Measurements from ENCODE around the gene CHD9NB.
A peak's percentile ranks its signal among the peaks of the same experiment; 100 is the strongest.

CHD9NB gene

DNA sequence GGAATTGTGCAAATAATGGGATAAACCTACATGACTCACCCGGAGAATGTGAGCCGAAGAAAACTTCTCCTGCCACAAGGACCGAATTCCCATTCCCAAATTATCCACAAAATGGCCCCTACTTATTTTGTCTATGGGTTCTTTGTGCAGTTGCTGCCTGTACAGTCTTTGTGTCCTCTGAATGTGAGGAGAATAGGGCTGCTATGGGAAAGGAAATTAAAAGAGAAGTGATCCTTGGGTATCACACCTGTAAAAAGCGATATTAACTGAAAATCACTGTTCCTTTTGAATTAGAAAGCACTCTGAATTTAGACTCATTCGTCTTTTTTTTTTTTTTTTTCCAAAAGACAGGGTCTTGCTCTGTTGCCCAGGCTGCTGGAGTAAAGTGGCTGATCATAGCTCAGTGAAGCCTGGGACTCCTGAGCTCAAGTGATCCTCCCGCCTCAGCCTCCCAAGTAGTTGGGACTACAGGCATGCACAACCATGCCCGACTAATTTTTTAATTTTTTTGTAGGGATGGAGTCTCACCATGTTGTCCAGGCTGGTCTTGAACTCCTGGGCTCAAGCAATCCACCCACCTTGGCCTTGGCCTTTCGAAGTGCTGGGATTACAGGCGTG, 47.5 kb upstream of the CHD9NB start (continued):
- TF ChIP-seq ZC3H10 (CRISPR knock-in tag; IDR thresholded peaks at IDR 0.05) (no peak), ZNF565 (CRISPR knock-in tag; conservative IDR thresholded peaks at IDR 0.05; ENCODE audit: low read depth) (no peak), ZNF70 (CRISPR knock-in tag; IDR thresholded peaks at IDR 0.05) (no peak), CSDC2 (CRISPR knock-in tag; IDR thresholded peaks at IDR 0.05) (no peak), ZNF8 (CRISPR knock-in tag; IDR thresholded peaks at IDR 0.05) (no peak), BACH2 (CRISPR knock-in tag; IDR thresholded peaks at IDR 0.05; ENCODE audit: borderline replicate concordance) (no peak), PPARA (CRISPR knock-in tag; IDR thresholded peaks at IDR 0.05; ENCODE audit: borderline replicate concordance) (no peak)
- TF ChIP-seq, protein P1, sequence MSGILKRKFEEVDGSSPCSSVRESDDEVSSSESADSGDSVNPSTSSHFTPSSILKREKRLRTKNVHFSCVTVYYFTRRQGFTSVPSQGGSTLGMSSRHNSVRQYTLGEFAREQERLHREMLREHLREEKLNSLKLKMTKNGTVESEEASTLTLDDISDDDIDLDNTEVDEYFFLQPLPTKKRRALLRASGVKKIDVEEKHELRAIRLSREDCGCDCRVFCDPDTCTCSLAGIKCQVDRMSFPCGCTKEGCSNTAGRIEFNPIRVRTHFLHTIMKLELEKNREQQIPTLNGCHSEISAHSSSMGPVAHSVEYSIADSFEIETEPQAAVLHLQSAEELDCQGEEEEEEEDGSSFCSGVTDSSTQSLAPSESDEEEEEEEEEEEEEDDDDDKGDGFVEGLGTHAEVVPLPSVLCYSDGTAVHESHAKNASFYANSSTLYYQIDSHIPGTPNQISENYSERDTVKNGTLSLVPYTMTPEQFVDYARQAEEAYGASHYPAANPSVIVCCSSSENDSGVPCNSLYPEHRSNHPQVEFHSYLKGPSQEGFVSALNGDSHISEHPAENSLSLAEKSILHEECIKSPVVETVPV (CRISPR knock-in tag; IDR thresholded peaks at IDR 0.05) = no peak
- TF ChIP-seq, protein P2, sequence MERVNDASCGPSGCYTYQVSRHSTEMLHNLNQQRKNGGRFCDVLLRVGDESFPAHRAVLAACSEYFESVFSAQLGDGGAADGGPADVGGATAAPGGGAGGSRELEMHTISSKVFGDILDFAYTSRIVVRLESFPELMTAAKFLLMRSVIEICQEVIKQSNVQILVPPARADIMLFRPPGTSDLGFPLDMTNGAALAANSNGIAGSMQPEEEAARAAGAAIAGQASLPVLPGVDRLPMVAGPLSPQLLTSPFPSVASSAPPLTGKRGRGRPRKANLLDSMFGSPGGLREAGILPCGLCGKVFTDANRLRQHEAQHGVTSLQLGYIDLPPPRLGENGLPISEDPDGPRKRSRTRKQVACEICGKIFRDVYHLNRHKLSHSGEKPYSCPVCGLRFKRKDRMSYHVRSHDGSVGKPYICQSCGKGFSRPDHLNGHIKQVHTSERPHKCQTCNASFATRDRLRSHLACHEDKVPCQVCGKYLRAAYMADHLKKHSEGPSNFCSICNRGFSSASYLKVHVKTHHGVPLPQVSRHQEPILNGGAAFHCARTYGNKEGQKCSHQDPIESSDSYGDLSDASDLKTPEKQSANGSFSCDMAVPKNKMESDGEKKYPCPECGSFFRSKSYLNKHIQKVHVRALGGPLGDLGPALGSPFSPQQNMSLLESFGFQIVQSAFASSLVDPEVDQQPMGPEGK (CRISPR knock-in tag; IDR thresholded peaks at IDR 0.05; ENCODE audit: borderline replicate concordance) = no peak

DNA sequence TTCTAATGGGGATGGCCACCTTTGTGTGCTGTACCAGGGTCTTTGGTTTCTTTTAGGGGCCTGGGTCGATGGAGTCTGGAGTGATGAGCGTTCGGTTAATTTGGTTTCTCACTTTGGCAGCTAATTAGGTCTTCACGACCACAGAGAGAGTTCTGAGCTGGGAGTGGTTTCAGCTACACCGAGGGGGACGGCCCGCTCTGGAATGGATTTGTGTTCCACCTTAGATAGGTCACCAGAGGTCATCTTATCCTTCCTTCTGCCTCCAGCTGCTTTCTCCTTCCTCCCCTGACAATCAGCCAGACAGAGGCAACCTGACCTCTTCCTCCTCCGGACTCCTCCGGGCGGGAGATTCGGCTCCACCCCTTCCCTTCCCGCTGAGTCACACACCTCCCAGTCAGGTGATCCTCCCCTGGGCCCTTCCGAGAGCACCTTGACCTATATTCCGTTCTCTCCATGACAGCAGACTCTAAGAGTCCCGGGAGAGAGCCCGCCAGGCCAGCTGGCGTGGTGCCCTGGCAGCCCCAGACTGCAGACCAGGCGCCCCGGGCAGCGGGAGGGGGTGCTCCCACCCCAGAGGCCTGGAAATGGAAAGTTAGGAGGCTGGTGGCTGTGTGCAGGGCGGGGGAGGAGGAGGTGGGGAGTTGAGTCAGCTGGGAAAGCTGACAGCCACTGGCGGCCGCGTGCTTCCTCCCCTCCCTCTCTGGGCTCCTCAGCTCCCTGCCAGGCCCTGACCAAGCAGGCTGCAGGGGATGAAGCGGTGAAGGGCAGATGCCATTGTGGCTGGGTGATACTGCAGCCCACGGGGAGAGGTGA, 46.8 kb upstream of the CHD9NB start:
- peak; percentile 85 for ATAC-seq
- TF ChIP-seq ZFP30 (CRISPR knock-in tag; IDR thresholded peaks at IDR 0.05) = no peak
- TF ChIP-seq ZNF565 (CRISPR knock-in tag; conservative IDR thresholded peaks at IDR 0.05; ENCODE audit: low read depth) = no peak
- TF ChIP-seq BACH2 (CRISPR knock-in tag; IDR thresholded peaks at IDR 0.05; ENCODE audit: borderline replicate concordance) = no peak
- TF ChIP-seq, protein P3, sequence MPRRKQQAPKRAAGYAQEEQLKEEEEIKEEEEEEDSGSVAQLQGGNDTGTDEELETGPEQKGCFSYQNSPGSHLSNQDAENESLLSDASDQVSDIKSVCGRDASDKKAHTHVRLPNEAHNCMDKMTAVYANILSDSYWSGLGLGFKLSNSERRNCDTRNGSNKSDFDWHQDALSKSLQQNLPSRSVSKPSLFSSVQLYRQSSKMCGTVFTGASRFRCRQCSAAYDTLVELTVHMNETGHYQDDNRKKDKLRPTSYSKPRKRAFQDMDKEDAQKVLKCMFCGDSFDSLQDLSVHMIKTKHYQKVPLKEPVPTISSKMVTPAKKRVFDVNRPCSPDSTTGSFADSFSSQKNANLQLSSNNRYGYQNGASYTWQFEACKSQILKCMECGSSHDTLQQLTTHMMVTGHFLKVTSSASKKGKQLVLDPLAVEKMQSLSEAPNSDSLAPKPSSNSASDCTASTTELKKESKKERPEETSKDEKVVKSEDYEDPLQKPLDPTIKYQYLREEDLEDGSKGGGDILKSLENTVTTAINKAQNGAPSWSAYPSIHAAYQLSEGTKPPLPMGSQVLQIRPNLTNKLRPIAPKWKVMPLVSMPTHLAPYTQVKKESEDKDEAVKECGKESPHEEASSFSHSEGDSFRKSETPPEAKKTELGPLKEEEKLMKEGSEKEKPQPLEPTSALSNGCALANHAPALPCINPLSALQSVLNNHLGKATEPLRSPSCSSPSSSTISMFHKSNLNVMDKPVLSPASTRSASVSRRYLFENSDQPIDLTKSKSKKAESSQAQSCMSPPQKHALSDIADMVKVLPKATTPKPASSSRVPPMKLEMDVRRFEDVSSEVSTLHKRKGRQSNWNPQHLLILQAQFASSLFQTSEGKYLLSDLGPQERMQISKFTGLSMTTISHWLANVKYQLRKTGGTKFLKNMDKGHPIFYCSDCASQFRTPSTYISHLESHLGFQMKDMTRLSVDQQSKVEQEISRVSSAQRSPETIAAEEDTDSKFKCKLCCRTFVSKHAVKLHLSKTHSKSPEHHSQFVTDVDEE (CRISPR knock-in tag; IDR thresholded peaks at IDR 0.05) = 0 out of 2 replicates have a peak, but pooled peaks have one; percentile 27
- no peak for TF ChIP-seq ESRRG (CRISPR knock-in tag; IDR thresholded peaks at IDR 0.05)
- TF ChIP-seq, protein P4, sequence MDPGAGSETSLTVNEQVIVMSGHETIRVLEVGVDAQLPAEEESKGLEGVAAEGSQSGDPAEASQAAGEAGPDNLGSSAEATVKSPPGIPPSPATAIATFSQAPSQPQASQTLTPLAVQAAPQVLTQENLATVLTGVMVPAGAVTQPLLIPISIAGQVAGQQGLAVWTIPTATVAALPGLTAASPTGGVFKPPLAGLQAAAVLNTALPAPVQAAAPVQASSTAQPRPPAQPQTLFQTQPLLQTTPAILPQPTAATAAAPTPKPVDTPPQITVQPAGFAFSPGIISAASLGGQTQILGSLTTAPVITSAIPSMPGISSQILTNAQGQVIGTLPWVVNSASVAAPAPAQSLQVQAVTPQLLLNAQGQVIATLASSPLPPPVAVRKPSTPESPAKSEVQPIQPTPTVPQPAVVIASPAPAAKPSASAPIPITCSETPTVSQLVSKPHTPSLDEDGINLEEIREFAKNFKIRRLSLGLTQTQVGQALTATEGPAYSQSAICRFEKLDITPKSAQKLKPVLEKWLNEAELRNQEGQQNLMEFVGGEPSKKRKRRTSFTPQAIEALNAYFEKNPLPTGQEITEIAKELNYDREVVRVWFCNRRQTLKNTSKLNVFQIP (CRISPR knock-in tag; IDR thresholded peaks at IDR 0.05; ENCODE audit: borderline replicate concordance, low read depth) = no peak
- TF ChIP-seq, protein P2 (CRISPR knock-in tag; IDR thresholded peaks at IDR 0.05; ENCODE audit: borderline replicate concordance) = peak; percentile 48; the same call in 1 of the 2 replicates
- TF ChIP-seq SNAI2 (CRISPR knock-in tag; IDR thresholded peaks at IDR 0.05) = no peak
- peak; percentile 88 for TF ChIP-seq ZFP3 (CRISPR knock-in tag; IDR thresholded peaks at IDR 0.05)
- no peak for TF ChIP-seq ARNTL (CRISPR knock-in tag; IDR thresholded peaks at IDR 0.05; ENCODE audit: borderline replicate concordance, low read depth)
- TF ChIP-seq ZNF70 (CRISPR knock-in tag; IDR thresholded peaks at IDR 0.05) = no peak
- 0 out of 2 replicates have a peak, but pooled peaks have one; percentile 8 for TF ChIP-seq ISL1 (CRISPR knock-in tag; IDR thresholded peaks at IDR 0.05)
- no peak for TF ChIP-seq TOX (CRISPR knock-in tag; IDR thresholded peaks at IDR 0.05; ENCODE audit: borderline replicate concordance)
- peak; percentile 77 for TF ChIP-seq TCF4 (CRISPR knock-in tag; IDR thresholded peaks at IDR 0.05; ENCODE audit: borderline replicate concordance)
- TF ChIP-seq, protein P5, sequence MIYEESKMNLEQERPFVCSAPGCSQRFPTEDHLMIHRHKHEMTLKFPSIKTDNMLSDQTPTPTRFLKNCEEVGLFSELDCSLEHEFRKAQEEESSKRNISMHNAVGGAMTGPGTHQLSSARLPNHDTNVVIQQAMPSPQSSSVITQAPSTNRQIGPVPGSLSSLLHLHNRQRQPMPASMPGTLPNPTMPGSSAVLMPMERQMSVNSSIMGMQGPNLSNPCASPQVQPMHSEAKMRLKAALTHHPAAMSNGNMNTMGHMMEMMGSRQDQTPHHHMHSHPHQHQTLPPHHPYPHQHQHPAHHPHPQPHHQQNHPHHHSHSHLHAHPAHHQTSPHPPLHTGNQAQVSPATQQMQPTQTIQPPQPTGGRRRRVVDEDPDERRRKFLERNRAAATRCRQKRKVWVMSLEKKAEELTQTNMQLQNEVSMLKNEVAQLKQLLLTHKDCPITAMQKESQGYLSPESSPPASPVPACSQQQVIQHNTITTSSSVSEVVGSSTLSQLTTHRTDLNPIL (CRISPR knock-in tag; IDR thresholded peaks at IDR 0.05; ENCODE audit: low read depth) = no peak

Data from SK-N-SH treated with all-trans-retinoic acid at 6 μM for 48 hours (cell line).